ENCODE measurements around the gene ARAP1. TPM values are rescaled to one million over a fixed set of nuclear protein-coding genes. Genes with fewer than 3 reads are reported as not detected.

The ARAP1 gene
- total RNA-seq, 2 donors from 2014 or later = 102 to 121 TPM

DNA sequence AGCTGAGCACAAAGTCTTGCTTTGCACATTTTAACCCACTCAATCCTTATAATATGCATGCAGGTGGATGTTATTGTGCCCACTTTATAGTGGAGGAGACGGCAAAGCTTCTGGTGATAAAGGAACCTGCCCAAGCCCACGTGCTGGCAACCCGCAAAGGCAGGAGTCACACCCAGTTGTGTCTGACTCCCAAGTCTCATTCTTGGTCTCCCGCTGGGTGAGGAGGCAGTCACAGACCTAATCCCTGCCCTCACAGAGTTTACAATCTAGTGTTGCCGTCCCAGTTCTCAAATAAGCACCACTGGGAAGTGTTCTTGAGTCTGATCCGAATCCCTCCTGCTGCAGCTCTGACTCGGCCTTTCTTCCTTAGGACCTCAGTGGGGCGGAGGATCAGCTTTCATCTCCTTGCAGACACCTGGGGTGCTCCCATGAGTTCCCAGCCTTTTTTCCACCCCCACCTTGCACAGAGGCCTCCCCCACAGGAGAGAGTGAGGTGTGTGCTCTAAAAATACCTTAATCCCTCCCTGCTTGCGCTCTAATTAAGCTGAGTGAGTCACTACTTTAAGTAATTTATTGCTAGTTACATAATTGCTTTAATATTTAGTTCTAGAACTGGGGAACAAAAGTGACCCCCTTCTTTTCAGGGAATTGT is 93.1 kb downstream of the ARAP1 start:
- H3K27ac Mint-ChIP-seq = no peak overlapping the region
- no peaks in the 10 kb centered on the region for H3K9me3 Mint-ChIP-seq
- no peak for ATAC-seq
- DNase-seq (ENCODE audit: low spot score in 2 of 2) = no peak
- H3K36me3 Mint-ChIP-seq = no peaks in the 10 kb centered on the region

DNA sequence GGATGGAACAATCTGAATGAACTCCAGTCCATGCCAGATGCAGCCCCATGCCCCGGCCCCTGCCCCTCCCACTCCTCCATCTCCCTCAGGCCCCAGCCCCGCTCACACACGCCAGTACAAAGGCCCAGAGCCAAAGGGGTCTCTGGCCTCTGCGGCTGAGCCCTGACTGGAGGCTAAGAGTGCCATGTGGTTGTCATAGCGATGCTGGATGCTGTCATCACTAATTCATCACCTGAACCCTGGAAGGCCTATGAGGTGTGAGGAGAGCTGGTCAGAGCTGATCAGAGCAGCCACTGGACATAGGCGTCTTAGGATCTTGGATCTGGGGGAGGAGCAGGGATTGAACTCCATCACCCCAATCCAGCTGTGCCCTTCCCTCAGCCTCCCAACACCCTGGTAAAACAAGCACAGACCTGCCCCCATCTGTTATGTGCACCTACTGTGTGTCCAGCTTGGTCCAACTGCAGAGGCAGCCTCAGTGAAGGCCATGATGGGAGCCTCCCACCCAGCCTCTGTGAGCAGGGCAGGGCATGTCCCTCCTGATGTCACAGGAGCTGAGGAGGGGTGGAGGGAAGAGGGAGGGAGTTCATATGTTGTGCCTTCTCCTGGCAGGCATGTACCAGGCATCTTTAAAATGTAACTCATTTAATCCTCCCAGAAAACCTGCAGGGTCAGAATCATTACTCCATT is 94.7 kb downstream of the ARAP1 start:
- DNase-seq (ENCODE audit: low spot score in 2 of 2) (no peak), ATAC-seq (no peak)
- no peaks in the 10 kb centered on the region for H3K9me3 Mint-ChIP-seq
- no peaks in the 10 kb centered on the region for H3K36me3 Mint-ChIP-seq
- no peak overlapping the region for H3K27ac Mint-ChIP-seq

DNA sequence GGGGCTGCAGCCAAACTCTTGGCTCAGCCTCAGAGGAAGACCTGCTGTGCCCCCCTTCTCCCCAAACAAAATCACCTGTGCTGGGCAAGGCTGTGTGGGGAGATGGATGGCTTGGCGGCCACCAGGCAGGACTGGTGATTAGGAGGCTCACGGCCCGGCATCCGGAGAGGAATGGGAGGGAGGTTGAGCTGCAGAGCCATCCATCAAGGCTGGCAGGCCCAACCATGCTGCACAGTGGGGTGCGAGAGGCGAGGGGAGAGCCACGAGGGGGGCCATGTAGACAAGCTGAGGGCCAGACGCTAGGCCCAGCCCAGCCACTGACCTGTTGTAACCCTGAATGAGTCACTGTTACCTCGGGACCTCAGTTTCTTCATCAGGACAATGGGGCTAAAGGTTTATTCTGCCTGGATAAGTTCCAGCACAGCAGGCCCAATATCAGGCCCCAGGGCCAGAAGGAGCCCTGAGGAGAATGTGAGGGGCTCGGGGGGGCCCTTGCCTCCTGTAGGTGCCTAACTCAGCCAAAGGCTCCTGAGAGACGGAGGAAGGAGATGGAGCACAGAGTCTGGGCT is 96.2 kb downstream of the ARAP1 start:
- Mint-ChIP-seq H3K36me3 (no peaks in the 10 kb centered on the region), H3K9me3 (no peaks in the 10 kb centered on the region), H3K27ac (no peak overlapping the region)
- DNase-seq (ENCODE audit: low spot score in 2 of 2) (no peak), ATAC-seq (no peak)

- DNase-seq (ENCODE audit: low spot score in 2 of 2) (no peak), ATAC-seq (no peak)
- H3K36me3 Mint-ChIP-seq = no peaks in the 10 kb centered on the region
- no peak overlapping the region for H3K27ac Mint-ChIP-seq
- H3K9me3 Mint-ChIP-seq = no peaks in the 10 kb centered on the region
Measured at GRCh38 chr11:72655014-72655413, 97.2 kb downstream of the ARAP1 start.

- DNase-seq (ENCODE audit: low spot score in 2 of 2) = no peak
- no peak for ATAC-seq
- Mint-ChIP-seq H3K36me3 (no peaks in the 10 kb centered on the region), H3K27ac (no peak overlapping the region), H3K9me3 (no peaks in the 10 kb centered on the region)
Measured at GRCh38 chr11:72653649-72654048, 98.6 kb downstream of the ARAP1 start.

DNA sequence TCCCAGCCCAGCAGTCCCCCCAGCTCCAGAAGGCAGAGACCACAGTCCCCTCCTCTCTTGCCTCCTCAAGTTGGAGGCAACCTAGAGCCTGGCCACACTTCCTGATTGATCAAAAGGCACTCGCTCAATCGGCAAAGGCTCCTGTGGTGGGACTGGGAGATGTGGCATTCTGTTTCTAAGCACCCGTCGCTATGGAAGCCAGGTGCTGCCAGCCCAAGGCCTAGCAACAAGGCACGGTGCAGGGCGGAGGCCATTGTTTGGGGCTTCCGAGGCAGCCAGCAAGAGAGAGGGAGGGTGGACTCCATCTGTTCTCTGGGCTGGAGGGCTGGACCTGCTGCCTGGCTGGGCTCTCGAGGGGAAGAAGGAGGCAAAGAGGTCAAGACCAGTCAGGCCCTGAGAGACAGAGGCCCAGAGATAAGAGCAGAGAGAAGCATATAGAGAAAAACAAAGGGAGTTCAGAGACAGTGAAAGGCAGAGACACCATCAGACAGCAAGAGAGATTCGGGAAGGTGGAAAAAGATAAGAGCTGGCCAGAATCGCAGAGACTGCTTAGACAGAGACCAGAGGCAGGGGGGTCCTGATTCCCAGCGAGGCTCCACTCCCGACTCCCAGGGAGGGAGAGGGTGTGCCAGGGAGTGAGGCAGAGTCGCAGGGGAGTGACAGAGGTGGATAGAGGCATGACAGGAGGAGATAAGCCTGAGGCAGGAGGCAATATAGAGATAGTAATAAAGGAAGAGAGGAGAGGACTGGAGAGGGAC is 99.2 kb downstream of the ARAP1 start:
- Mint-ChIP-seq H3K36me3 (no peaks in the 10 kb centered on the region), H3K9me3 (no peaks in the 10 kb centered on the region), H3K27ac (no peak overlapping the region)
- no peak for ATAC-seq
- no peak for DNase-seq (ENCODE audit: low spot score in 2 of 2)

DNA sequence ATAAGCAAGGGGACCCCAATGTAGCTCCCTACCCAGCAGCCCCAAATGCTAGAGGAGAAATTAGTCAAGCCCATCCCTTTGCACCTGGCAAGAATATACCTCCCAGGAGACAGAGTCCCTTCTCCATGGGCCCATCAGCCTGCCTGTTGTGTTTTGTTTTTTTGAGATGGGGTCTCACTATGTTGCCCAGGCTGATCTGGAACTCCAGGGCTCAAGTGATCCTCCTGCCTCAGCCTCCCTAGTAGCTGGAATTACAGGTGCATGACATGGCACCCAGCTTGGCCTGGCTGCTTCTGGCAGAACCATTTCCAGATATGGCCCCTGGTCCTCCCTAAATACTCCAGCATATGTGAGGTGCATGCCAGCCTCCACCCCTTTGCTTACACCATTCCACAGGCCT is 100.1 kb downstream of the ARAP1 start:
- H3K36me3 Mint-ChIP-seq = no peaks in the 10 kb centered on the region
- no peak overlapping the region for H3K27ac Mint-ChIP-seq
- ATAC-seq = no peak
- no peaks in the 10 kb centered on the region for H3K9me3 Mint-ChIP-seq
- no peak for DNase-seq (ENCODE audit: low spot score in 2 of 2)

- ATAC-seq = no peak
- no peaks in the 10 kb centered on the region for H3K9me3 Mint-ChIP-seq
- H3K27ac Mint-ChIP-seq = no peak overlapping the region
- DNase-seq (ENCODE audit: low spot score in 2 of 2) = no peak
- no peaks in the 10 kb centered on the region for H3K36me3 Mint-ChIP-seq
Measured at GRCh38 chr11:72649215-72649976, 102.8 kb downstream of the ARAP1 start.

DNA sequence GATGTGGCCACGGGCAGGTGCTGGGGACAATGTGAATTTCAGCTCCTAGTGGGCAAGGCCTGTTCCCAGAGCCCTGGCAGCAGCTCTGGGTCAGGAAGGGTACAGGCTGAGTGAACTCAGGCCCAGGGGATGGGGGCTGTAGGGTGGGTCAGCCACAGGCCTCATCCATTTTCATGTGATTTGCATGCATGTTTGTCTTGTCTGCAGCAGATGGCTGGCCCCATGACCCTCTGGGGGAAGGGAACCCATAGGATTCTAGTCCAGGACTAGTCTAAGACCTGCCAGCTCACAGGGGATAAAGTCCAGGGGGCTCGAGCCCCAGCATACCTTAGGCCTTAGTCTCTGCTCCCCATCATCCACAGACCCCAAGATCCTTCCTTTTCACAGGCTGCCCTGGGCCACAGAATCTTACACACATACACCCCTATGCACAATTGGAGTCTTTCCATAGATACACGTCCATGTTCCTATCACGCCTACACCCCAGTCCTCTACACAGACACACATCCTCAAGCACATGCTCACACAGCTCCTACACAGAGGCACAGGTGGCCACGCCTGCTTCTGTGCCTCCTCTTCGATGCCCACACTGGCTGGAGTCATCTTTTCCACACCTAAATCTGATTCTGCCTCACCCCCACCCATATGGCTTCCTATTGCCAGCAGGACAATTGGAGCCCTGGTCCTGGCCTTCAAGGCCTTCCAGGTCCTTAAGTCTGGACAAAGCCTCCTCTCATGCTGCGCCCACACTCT is 103.6 kb downstream of the ARAP1 start:
- no peak for ATAC-seq
- Mint-ChIP-seq H3K27ac (peak overlapping the region in 1 of 2 donors; percentile 23), H3K9me3 (no peaks in the 10 kb centered on the region)

DNA sequence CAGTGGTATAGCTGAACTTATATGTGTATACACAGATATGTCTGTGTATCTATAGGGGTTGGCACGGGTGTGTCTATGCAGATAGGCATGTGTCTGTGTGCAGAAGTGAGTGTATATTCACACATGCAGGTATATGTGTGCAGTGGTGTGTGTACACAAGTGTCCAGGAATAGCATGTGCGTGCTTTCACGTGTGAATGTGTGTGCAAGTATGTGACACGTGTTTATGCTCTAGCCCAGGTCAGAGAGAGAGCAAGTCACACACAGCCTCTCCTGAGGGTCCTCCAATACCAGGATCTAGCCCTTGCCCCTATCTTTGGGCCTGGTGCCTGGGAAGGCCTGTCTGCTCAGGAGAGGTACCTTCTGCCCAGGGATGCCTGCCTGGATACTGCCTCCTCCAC is 104.3 kb downstream of the ARAP1 start:
- DNase-seq (ENCODE audit: low spot score in 2 of 2) (no peak), ATAC-seq (no peak)
- H3K9me3 Mint-ChIP-seq = no peaks in the 10 kb centered on the region
- H3K36me3 Mint-ChIP-seq = no peaks in the 10 kb centered on the region
- H3K27ac Mint-ChIP-seq = no peak overlapping the region

More for the DNA sequence above, 103.6 kb downstream of the ARAP1 start:
- no peak for DNase-seq (ENCODE audit: low spot score in 2 of 2)
- H3K36me3 Mint-ChIP-seq = no peaks in the 10 kb centered on the region

DNA sequence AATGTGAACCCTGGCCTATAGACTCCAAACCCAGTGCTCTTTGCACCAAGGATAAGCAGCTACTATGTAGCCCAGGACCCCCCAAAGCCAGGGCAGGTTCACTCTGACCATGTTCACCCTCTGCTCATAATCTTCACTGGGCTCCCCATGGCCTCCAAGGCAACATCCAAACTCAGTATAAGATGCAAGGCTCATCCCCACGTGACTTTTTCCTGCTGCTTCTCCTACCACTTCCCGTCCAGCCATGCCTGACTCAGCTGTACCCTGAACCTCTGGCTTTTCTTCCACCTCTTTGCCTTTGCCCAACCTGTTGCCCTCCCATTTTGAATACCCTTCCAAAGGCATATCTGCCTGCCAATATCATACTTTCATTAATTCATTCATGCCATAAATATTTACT is 105.7 kb downstream of the ARAP1 start:
- no peak for ATAC-seq
- no peaks in the 10 kb centered on the region for H3K36me3 Mint-ChIP-seq

DNA sequence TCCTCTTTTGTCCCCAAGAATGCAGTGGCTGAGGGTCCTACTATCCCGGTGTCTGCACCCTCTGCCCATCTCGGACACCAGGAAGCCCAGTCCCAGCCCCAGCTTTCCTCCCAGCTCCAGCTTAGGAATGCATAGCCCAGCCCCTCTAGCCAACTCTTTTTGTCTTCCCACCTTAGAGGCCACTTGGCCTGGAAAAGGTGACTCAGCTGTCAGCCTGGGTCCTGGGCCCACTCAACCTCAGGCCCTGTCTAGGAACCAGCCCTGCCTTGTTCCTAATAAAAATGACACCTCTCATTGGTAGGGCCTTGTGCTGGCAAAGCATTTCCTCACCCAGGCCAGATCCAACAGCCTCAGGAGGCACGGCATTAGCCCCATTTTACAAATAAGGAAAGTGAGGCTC is 106.2 kb downstream of the ARAP1 start:
- H3K9me3 Mint-ChIP-seq = no peaks in the 10 kb centered on the region
- no peaks in the 10 kb centered on the region for H3K36me3 Mint-ChIP-seq
- DNase-seq (ENCODE audit: low spot score in 2 of 2) = no peak
- no peak overlapping the region for H3K27ac Mint-ChIP-seq
- ATAC-seq = no peak

More for the DNA sequence above, 105.7 kb downstream of the ARAP1 start:
- no peak for DNase-seq (ENCODE audit: low spot score in 2 of 2)
- H3K9me3 Mint-ChIP-seq = no peaks in the 10 kb centered on the region
- H3K27ac Mint-ChIP-seq = no peak overlapping the region

DNA sequence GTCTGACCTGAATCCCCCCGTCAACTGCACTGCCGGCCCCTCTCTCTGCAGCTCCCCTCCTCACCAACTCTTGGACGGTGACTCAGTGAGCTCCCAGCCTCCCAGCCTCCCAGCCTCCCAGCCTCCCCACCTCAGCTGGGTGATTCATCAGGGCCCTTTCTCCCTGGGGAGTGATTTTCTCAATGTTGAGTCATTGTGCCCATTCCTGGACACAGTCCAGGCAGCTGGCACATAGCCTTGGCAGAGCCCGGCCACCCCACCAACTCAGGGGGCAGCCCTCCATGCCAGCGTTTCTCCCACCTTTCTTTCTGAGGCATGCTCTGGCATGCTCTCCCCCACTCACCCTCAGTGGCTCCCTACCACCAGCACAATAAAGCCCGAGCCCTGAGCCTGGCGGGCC is 108.7 kb downstream of the ARAP1 start:
- ATAC-seq (peak in 1 of 2 donors; percentile 48), DNase-seq (ENCODE audit: low spot score in 2 of 2) (no peak)
- no peaks in the 10 kb centered on the region for H3K9me3 Mint-ChIP-seq
- H3K36me3 Mint-ChIP-seq = no peaks in the 10 kb centered on the region
- H3K27ac Mint-ChIP-seq = no peak overlapping the region

GRCh38 chr11:72642884-72643522 is 109.2 kb downstream of the ARAP1 start:
- peak; percentile 81 to 86 for ATAC-seq
- peak; percentile 72 to 82 for DNase-seq (ENCODE audit: low spot score in 2 of 2)
- H3K27ac Mint-ChIP-seq = no peak overlapping the region
- H3K9me3 Mint-ChIP-seq = no peaks in the 10 kb centered on the region
- H3K36me3 Mint-ChIP-seq = no peaks in the 10 kb centered on the region

- Mint-ChIP-seq H3K9me3 (no peaks in the 10 kb centered on the region), H3K36me3 (no peaks in the 10 kb centered on the region), H3K27ac (no peak overlapping the region)
- peak; percentile 31 to 53 for ATAC-seq
- peak in 1 of 2 donors; percentile 23 for DNase-seq (ENCODE audit: low spot score in 2 of 2)
Measured at GRCh38 chr11:72642043-72642883, 109.9 kb downstream of the ARAP1 start.
